OCI-LY1 (cell line): ENCODE results near the gene HRK.

Experiments
- CTCF ChIP-seq: fragments of 200-600 bp; sonication (generic), shearing (Covaris generic); IDR thresholded peaks from 2 replicates; pipeline ENCODE4 v1.5.1; 2017; ENCODE audit warnings: mild to moderate bottlenecking, antibody characterized with exemption, low read length, moderate library complexity, mixed read lengths
- EZH2 ChIP-seq: fragments of 200-600 bp; sonication (generic), shearing (Covaris generic); IDR thresholded peaks from 2 replicates; pipeline ENCODE4 v1.8.0; 2017; ENCODE audit warnings: borderline replicate concordance, mixed run types, mild to moderate bottlenecking, antibody characterized with exemption, low read length, moderate library complexity, mixed read lengths

GRCh38 chr12:116818948-116819832 lies 62.1 kb downstream of the HRK start:
- no peak for TF ChIP-seq CTCF
- no peak for TF ChIP-seq EZH2
